GM12874 (cell line): ENCODE data around the gene EFTUD2.

ENCODE experiments used
- CTCF ChIP-seq: IDR thresholded peaks from 2 replicates; pipeline ENCODE4 v1.5.1; 2011; ENCODE audit warnings: low read depth, mild to moderate bottlenecking, control low read depth, low read length, moderate library complexity; ENCODE audit not compliant: insufficient read depth

The EFTUD2 gene

GRCh38 chr17:44917456-44917855 is 18.2 kb upstream of the EFTUD2 start:
- no peak for TF ChIP-seq CTCF

- no peak for TF ChIP-seq CTCF
These were observed 17.6 kb upstream of the EFTUD2 start for GRCh38 chr17:44916781-44917241.

GRCh38 chr17:44915862-44916780 is 16.9 kb upstream of the EFTUD2 start:
- no peak for TF ChIP-seq CTCF

- no peak for TF ChIP-seq CTCF
These were observed 16.1 kb upstream of the EFTUD2 start, which contains the start of gene GFAP for GRCh38 chr17:44915321-44915726. TSS of gene GFAP (minus strand) at chr17:44915500. CDS start at chr17:44915486, 14 bp downstream.

- no peak for TF ChIP-seq CTCF
These were observed 15.5 kb upstream of the EFTUD2 start for GRCh38 chr17:44914698-44915271.

GRCh38 chr17:44914148-44914547 is 14.9 kb upstream of the EFTUD2 start:
- no peak for TF ChIP-seq CTCF

GRCh38 chr17:44913676-44914075 is 14.4 kb upstream of the EFTUD2 start:
- no peak for TF ChIP-seq CTCF
